DMS 273 (cell line): Measurements from ENCODE around the gene NUDT22.

Experiments
- DNase-seq: peaks from one replicate; lab custom pipeline; 2025; ENCODE audit not compliant: unreplicated experiment; lab: John Stamatoyannopoulos, UW

The NUDT22 gene

DNA sequence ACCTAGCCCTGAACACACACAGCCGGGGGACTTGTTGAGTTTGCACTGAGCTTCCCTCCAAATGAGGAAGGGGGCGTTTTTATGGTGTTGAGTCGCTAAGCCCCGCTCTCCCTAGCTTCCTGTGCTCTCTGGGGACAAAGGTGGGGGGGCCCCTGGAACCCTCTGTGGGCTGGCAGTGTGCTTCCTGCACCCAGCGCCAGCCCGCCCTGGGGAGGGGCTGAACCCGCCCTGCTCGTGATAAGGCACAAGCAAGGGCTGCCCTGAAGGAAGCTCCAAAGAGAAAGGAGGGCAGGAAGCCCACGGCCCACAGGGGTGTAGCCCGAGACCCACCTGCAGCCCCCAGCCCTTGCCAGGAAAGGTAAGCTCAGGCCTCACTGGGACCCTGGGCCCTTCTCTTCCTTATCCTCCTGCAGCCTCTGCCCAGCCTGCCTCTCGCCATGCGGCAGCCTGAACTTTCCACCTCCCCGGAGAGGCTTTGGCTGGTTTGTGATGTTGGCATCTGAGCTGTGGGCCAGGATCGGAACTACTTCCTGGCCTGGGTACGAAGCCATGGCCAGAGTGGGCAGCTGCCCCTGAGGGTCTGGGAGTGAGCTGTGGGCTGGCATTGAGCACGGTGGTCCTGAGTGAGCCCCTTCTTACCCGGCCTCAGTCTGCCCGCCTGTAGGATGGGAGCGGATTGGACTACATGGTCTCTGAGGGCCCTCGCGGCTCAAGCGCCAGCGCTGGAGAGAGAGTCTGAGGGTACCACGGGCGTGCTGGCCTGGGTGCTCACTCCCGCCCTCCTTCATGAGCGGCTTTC is 19.4 kb upstream of the NUDT22 start, which contains the start of gene FERMT3:
FERMT3 (plus strand) TSS at position 265 of the 799 bp plus-strand sequence. CDS start 644 bp downstream, outside the sequence.
- no peak for DNase-seq

DNA sequence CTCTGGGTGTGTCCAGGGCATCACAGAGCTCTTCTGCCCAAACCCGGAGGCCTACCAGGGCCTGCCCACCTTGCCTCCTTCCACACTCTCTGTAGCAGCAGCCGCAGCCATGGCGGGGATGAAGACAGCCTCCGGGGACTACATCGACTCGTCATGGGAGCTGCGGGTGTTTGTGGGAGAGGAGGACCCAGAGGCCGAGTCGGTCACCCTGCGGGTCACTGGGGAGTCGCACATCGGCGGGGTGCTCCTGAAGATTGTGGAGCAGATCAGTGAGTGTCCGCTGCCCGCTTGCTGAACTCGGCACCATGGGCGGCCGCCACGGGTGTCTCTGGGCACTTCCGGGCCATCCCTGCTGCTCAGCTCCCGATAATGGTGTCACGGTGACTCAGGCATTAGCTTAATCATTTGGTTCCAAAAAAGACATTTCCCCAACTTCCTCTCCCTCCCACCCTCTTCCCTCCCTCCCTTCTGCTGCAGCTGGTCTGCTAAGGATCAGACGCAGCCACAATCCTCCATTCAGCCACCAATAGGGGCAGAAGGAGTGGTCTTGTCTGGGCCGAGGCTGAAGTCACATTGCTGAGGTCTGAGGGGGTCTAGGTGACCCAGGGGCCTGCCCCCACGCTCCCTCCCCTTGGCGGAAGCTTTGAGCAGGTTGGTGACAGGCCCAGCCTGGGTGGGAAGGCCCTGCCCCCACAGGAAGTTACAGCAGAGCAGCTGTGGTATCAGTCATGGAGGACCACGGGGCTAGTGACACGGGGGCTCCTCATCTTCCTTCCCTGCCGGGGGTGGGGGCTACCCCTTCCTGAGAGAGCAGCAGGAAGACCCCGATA is 18.6 kb upstream of the NUDT22 start:
- DNase-seq: no peak

DNA sequence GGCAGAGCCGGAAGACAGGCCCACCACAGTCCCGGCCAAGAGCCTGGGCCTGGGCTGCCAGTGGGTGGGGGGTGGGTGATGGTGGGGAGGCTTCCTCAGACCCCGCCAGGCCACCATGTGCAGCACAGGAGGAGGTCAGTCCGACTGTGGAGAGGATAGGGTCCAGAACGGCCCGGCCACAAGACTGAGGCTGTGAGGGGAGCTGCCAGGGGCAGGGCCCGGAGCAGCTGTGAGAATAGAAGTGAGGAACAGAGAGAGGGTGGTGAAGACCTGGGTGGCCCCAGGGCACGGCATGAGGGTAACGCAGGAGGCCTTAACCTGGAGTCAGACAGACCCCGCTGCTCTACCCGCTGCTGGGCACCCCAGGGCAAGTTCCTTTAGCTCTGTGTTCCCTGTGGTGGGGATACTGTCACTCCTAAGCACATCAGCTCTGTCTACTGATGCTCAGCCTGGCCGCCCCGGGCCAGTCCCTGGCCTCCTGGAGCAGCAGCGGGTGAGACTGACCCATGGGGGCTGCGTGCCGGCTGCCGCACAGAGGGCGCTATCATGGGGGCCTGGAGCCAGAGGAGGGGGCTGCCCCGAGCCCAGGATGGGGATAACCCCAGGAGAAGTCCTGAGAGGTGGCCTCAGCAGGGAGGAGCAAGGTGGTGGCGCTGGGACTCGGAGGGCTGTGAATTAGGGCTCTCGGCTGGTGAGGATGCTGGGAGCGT is 17.8 kb upstream of the NUDT22 start:
- no peak for DNase-seq

GRCh38 chr11:64208796-64209562 is 17.1 kb upstream of the NUDT22 start:
- no peak for DNase-seq

DNA sequence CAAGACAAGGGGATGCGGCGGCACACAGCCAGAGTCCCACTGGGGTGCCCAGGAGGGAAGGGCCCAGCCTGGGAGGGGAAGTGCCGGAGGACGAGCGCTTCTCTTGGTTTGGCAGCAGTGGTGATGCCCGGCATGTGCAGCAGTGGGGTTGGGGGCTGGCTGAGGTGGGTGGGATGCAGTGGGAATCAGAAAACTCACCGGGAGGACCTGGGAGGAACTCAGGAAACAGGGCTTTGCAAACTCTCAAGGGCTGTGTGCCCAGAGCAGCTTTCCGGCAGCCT is 16.6 kb upstream of the NUDT22 start:
- no peak for DNase-seq

- DNase-seq: peak; percentile 86
These were observed 15.6 kb upstream of the NUDT22 start for GRCh38 chr11:64210301-64211020.

- no peak for DNase-seq
These were observed 14.7 kb upstream of the NUDT22 start for GRCh38 chr11:64211181-64211872.

DNA sequence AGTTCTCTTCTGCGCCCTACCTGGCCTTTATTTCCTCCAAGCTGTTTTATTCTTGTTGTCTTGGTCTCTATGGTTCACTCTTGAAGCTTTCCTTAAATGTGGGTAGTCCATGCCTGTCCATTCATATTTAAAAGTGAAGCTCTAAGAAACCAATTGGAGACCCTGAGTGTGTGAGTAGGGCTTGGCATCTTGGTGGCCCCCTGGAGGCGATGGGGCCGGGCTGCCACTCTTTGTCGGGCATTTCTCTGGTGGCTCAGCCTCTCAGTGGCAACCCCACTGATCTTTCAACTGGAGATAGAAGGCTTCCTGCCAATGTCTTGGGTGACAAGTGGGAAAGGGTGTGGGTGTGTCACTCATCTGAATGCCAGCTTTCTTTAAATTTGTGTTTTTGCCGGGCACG is 9.2 kb upstream of the NUDT22 start:
- DNase-seq: no peak

DNA sequence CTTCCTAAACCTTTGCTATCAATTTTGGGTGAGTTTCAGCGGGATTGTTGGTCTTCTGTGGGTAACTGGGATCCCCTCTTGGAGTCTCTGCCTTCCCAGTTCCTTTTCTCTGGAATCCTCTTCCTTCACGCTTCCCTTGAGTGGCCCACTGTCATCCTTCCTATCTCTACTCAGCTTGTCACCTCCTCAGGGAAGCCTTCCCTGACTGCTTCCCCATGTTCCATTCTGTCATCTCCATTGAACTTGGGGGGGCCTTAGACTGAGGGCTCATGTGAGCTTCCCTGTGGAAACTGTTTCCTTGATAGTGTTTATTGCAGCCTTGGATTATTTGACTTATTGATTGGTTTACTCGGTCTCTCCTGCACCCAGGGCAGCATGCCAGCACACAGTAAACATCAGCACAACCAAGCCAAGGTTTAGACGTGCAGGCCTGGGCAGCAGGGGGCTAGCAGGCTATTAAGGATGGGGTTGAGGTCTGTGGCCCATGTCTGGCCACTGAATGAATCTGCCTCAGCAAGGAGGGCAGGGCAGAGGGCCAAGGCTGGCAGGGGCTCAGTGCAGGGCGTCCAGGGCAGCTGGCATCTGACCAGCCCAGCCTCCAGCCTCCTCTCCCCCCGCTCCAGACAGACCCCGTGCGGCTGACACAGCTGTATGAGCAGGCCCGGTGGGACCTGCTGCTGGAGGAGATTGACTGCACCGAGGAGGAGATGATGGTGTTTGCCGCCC is 7.3 kb upstream of the NUDT22 start:
- no peak for DNase-seq

DNA sequence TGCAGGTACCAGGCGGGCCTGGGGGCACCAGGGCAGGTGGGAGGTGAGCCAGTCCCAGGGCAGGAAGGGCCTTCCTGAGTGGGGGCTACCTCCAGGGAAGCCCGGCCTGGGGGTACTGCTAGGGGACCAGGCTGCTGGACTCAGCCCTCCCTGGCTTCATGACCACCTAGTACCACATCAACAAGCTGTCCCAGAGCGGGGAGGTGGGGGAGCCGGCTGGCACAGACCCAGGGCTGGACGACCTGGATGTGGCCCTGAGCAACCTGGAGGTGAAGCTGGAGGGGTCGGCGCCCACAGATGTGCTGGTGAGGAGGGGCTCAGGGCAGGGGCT is 6.8 kb upstream of the NUDT22 start:
- no peak for DNase-seq

DNA sequence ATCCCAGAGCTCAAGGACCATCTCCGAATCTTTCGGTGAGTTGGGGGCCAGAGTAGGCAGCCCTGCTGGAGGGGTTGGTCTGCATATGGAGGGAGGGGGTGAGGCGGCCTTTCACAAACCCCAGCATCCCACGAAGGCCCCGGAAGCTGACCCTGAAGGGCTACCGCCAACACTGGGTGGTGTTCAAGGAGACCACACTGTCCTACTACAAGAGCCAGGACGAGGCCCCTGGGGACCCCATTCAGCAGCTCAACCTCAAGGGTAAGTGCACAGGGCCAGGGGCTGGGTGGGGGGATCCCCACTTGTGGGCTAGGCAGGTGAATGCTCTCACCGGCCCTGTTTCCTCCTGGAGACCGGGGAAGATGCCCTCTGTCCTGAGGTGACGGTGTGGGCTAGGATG is 6.3 kb upstream of the NUDT22 start:
- DNase-seq: no peak

- no peak for DNase-seq
These were observed 5.8 kb upstream of the NUDT22 start for GRCh38 chr11:64220271-64220670.

DNA sequence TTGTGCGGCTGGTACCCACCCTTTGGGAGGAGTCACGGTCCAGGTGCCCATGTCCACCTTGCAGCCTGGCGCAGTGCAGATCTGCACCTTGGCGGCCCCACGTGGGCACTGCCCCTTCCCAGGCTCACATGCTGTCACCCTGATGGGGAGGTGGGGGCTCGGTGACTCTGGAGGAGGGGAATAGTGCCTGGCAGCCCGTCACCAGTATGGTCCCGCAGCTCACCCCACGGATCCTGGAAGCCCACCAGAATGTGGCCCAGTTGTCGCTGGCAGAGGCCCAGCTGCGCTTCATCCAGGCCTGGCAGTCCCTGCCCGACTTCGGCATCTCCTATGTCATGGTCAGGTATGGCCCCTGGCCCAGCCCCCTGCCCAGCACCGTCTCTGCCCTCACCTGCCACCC is 5.3 kb upstream of the NUDT22 start:
- DNase-seq: no peak

DNA sequence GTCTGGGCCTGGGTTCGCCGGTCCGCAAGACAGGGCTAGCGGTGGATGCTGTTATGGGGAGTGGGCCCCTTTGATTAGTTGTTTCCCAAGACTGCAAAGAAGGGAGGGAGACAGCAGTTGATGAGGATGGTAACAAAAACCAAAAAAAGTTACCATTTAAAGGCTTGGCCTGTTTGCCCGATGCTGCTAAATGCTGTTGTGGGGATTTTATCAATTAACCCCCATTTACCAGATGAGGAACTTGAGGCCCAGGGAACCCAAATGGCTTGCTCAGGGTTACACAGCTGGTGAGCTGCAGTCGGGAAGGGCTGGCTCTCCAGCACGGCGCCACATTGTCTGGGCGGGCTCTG is 3.4 kb upstream of the NUDT22 start:
- peak; percentile 77 for DNase-seq

- DNase-seq: peak; percentile 52
These were observed 2.9 kb upstream of the NUDT22 start for GRCh38 chr11:64223001-64223651.

DNA sequence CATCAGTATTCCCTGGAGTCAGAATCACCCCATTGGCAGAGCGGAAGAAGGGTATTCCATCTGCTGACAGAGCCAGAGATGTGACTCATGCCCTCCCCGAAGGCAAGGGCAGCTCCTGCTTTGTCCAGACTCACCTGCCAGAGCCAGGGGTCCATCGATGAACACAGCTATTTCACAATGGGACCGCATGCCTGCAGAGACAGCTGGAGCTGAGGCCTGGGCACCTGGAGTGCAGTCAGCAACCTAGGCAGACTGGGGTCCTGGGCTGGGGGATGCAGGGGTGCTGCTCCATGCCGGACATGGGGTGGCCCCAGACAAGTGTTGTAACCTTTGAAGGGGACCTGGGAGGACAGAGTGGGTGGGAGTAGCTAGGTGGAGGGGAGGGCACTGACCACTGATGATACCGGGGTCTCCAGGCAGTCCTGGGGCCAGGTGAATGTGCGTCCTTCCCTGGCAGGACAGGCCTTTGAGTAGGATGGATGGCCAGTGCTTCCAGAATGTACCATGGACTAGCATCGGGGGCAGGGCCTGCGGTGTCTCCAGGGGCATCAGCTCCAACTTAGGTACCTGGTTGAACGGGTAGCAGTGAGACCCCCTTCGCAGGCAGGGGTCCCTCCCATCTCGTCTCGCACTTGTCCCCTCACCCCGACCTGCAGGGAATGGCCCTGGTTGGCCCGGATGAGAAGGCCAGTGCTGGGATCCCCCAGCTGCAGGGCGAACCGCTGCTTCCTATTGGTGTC is 1.8 kb upstream of the NUDT22 start:
- DNase-seq: no peak

DNA sequence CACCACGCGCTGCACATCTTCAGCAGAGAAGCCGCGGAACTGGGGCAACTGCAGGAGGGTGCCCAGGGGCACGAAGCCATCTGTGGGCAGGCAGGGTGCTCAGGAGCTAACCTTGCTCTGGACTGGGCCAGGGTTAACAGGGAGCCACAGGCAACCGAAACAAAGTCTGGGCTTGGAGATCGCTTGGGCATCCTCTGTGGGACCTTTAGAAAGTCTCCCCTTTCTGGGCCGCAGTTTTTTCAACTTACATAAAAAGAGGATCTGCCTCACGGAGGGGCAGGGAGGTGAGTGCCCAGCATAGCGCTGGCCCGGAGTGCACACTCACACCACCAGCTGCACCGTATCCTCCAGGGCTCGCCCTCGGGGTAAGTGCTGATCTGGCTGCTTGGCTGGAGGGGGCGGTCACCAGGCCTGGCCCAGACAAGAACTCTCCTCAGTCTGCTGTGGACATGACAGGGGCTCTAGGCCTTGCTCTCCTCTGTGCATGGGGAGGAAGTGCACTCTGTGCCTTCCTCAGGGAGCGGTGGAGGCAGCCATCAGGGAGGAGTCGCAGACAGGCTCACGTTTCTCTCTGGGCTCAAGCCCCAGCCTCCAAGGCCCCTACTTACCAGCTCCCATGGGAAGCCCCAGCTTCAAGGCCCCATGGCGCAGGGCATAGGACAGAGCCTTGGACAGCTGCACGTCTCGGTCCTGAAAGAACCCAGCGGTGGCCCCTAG is 1.0 kb upstream of the NUDT22 start:
- no peak for DNase-seq
